HG02943 (cell line): ENCODE data around the gene TPP2.

Experiments
- ATAC-seq: cut with Tn5 transposase; IDR thresholded peaks from one replicate; pipeline ENCODE4 v1.9.1; 2021; ENCODE audit warnings: mild to moderate bottlenecking, low read depth, moderate library complexity; ENCODE audit not compliant: unreplicated experiment

Gene TPP2

DNA sequence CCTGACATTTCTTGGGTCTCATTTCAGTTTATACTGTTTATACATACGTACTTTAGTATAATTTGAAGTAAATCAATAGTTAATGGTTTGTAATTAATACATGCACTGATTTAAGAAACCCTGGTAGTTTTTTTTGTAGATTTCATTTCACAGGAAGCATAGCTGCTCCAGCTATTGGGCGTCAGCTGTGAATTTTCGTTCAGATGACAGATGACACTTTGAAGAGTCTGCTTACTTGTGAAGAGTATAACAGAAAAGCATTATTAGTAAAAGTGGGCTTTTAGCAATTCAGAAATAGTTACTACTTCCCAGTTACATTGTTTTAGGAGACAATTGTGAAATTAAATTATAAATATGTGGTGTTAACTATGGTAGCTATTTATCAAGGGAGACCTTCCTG is 53.7 kb downstream of the TPP2 start:
- no peak for ATAC-seq

GRCh38 chr13:102651392-102651791 is 54.6 kb downstream of the TPP2 start:
- no peak for ATAC-seq

DNA sequence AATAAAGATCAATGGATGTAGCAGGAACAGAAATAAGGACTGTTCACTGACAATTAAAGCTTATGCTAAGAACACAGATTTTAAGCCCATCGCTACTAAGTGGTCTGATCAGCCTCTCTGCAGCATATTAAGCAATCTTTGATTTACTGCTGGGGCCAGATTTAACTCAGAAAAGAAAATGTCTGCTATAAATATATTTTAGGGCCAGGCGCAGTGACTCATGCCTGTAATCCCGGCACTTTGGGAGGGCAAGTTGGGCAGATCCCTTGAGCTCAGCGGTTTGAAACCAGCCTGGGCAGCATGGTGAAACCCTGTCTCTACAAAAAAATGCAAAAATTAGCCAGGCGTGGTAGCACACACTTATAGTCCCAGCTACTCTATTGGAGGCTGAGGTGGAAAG is 55.1 kb downstream of the TPP2 start:
- ATAC-seq, result no peak

DNA sequence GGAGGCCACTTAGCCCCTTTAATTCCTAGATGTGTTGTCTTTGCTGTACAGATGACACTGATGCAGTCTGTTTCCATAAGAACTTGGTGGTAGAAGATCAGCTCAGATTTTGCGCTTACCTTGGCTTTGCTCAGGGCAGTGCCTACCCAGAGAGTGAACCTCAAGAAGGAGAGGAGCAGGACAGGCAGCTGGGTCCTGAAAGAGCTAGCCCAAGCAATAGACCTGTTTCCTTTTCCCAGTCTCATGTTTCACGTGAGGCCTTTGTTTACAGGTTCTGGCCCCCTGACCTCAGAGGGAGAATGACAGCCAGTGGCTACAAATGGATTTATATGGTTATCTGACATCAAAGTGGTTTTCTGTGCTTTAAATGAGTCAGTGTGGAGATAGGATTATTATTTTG is 58.0 kb downstream of the TPP2 start:
- no peak for ATAC-seq

- ATAC-seq, result no peak
Measured at GRCh38 chr13:102657630-102658029, 60.8 kb downstream of the TPP2 start.

- no peak for ATAC-seq
Measured at GRCh38 chr13:102658660-102659059, 61.9 kb downstream of the TPP2 start.

DNA sequence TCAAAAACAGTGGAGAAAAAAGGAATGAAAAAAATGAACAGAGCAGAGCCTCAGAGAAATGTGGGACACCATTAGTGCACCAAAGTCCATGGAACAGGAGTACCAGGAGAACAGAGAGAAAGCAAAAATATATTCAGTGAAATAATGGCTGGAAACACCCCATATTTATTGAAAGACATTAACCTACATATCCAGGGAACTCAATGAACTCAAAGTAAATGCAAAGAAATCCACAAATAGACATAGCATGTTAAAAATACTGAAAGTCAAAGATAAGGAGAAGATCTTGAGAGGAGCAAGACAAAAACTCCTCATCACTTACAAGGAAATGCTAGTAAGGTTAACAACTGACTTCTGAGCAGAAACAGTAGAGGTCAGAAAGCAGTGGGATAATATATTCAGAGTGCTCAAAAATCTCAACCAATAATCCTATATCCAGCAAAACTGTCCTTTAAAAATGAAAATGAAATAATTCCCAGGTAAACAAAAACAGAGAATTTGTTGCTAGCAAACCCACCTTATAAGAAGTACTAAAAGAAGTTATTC is 62.5 kb downstream of the TPP2 start:
- no peak for ATAC-seq

GRCh38 chr13:102667023-102667422 is 70.2 kb downstream of the TPP2 start:
- ATAC-seq, result no peak

DNA sequence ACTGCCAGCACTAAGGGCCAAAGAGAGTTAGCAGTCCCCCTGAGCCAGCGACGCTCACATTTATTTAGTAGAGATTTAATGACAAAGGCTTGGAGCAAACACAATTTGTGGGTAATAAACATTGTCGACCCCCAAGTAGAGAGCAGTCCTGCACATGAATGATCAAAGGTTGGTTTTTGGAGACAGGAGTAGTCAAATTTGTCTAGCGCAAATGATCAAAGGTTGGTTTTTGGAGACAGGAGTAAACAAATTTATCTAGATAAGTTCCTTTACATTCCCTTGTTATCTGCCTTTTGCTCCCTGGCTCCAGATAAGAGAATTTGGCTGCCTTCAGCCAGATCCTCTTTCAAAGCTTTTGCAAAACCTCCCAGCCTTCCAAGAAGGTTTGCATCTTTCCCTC is 71.1 kb downstream of the TPP2 start:
- no peak for ATAC-seq

GRCh38 chr13:102670130-102670529 is 73.3 kb downstream of the TPP2 start:
- no peak for ATAC-seq

GRCh38 chr13:102675115-102675514 is 78.3 kb downstream of the TPP2 start:
- ATAC-seq, result no peak

- no peak for ATAC-seq
Measured at GRCh38 chr13:102677122-102677521, 80.3 kb downstream of the TPP2 start.

GRCh38 chr13:102678339-102679107 is 81.7 kb downstream of the TPP2 start:
- ATAC-seq, result no peak

DNA sequence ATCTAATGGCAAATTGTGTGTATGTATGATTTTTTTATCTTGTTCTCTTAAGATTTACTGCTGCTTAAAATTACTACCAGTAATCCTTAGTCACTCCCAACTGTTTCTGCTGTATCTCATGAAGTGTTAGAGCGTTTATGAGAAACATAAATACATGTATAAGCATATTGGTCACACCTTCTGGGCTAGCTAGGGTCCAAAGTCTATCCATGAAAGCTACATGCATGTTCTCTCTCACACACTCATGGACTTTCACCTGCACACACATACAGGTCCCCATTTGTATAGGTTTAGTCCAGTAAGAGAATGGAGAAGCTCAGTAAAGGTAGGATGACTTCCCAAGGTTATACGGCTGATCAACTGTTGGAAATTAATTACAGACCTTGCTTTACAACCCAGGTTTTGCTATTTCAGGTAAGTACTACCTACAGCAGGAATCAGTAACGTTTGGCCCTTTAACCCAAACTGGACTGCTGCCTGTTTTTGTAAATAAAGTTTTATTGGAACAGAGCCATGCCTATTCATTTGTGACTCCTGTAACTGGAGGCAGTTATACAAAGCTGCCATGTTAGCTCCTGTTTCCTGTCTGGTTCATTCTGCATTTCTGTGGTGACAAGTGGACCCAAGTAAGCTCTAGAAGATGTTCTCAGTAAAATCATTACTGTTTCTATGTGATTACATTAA is 82.8 kb downstream of the TPP2 start:
- ATAC-seq, result no peak

DNA sequence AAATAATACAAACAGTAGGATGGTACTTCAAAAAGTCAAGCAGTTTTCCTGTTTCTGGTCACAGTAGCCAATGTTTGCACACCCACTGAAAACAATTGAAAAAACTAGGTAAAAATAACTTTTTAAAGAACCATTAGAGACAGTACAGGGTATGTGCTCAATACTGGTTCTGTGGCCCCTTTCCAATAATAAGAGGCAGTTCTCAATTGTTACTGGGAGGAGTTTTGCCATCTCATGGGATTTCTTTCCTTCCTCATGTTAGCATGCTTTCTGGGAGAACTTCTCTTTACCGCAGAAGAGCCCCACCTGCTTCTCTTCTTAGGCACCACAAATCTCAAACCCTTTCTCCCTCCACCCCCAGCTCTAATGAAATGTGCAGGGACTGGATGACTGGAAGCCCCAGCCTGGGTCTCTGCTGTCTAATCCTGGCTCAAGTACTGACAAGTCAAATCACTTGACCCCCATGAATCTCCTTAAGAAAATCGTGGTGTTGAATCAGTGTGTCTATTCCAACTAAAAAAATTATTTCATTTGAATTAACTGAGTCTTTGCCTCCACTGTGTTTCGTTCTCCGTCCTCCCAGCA is 83.4 kb downstream of the TPP2 start:
- ATAC-seq, result no peak

DNA sequence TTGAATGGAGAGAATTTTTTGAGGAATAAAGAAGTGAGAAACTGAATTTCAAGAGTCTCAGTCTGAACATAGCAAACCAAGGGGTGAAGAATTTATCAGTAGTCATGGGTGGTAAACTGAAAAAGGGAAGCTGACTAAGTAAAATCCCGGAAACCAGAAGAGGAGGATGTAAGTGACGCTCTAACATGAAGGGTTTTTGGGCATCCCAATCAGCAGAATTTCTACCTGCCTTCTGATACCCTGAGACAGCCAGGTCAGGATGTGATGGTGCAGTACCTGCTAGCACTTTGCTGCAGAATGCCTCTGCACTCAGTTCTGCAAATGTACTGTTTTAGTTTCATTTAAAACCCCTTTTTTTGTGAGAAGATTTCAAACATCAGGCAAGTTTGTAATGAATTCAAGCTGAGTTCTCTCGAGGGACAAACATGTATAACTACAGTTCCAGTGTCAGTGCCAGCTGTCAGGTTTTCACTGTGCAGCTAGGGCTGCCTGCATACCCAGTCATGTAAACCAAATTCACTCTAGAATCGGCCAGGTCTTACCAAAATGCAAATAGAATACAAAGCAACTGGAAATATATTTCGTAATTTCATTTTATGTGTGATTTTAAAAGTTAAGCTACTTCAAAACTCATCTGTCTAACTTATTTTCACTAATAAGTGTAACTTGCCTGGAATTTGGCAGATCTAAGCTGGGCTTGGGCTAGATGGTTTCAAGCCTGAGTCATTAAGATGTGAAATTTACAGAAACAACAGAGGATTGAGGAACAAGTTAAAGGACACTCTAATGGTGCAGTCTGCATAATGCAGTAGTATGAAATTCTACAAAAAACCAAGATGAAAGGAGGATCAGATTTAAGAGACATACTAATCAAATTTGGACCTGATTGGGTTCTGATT is 84.3 kb downstream of the TPP2 start:
- ATAC-seq, result no peak

DNA sequence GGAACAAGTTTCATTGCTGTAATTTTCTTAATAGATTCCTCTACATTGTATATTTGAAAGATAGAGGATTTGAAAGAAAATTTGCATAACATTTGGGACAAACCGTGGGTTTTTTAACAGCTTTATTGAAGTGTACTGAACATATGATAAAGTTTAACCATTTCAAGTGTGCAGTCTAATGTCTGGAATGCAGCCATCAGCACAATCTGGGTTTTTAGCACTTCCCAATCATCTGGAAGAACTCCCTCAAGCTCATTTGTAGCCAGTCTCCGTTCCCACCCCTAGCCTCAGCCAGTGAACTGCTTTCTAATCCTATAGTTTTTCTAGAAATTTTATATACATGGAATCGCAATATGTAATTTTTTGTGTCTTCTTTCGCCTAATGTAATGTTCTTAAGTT is 85.4 kb downstream of the TPP2 start:
- ATAC-seq, result no peak

GRCh38 chr13:102682727-102683126 is 85.9 kb downstream of the TPP2 start:
- ATAC-seq, result no peak

DNA sequence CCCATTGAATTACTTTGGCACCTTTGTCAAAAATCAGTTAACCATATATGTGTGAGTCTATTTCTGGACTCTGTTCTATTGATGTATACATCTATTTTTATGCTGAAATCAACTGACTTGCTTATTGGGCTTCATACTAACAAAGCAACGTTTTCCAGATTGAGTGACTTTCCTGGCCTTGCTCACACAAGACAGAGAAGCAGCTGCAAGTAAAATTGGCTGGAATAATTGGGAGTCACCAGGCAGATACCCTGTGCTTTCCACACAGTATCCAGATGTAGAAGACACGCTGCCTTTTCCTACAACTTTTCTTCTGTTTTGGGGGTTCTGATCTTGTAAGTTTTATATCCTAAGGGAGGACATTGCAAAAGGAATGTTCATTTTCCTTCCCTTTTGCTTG is 86.9 kb downstream of the TPP2 start:
- no peak for ATAC-seq

DNA sequence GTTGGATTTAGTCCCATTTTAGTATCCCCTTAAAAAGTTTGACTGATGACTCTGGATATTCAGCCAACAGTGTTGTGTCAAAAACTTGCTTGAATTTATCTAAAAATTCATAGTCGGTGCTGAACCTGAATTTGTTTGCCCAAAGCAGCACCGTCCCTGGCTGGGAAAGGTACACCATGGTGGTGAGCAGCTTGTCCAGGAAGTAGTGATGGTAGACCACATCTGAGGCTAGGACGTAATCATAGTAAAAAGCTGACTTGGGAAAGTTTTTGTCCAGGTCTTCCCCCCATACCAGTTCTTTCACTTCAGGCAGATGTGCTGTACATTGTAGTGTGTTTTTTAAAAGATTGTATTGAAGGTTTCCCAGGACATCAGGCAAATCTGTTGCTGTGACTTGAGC is 89.2 kb downstream of the TPP2 start:
- ATAC-seq, result no peak

DNA sequence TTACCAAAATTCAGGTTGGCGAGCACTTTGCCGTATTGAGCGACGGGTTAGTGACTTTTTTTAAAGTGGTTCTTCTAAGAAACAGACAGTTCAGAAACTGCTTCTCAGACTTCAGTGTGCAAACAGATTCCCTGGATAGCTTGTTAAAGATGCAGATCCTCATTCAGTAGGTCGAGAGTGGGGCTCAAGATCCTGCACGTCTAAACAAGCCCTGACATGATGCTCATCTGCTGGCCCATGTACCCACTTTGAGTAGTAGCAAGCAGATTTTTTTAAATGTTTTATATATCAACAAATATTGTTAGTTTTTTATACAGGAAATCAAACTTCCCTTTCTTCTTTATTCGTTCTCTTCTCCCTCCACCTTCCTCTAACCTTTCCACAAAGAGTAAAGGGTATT is 90.7 kb downstream of the TPP2 start:
- ATAC-seq, result no peak
